ENCODE measurements around the gene TOM1.

The TOM1 gene

GRCh38 chr22:35397095-35397904, 97.6 kb downstream of the TOM1 start:
- no peak for DNase-seq (ENCODE audit: low spot score)
